ENCODE data around the gene MAEA. TPM values are rescaled to one million over a fixed set of nuclear protein-coding genes. Genes with fewer than 3 reads are reported as not detected.

MAEA gene
- total RNA-seq, 1 donor, result 70.6 TPM

- Histone ChIP-seq H3K27me3 (ENCODE audit: insufficient read depth, low read length) (no peaks in the 10 kb centered on the region), H4K20me1 (ENCODE audit: insufficient read depth, low read length) (peaks cover 43% of the 10 kb centered on the region), H3K36me3 (ENCODE audit: insufficient read depth, low read length) (peaks cover 31% of the 10 kb centered on the region), H3K79me2 (ENCODE audit: insufficient read depth, low read length) (peaks cover 87% of the 10 kb centered on the region), H3K4me1 (ENCODE audit: insufficient read depth, low read length) (peaks cover 19% of the 10 kb centered on the region), H3K4me3 (ENCODE audit: insufficient read depth, low read length) (peak overlapping the region; percentile 68), H3K9me3 (ENCODE audit: low read depth, low read length) (no peaks in the 10 kb centered on the region), H2AFZ (ENCODE audit: low read length) (no peak overlapping the region), H3K4me2 (ENCODE audit: insufficient read depth, low read length) (no peak overlapping the region), H3K27ac (ENCODE audit: low read depth, low read length) (no peak overlapping the region)
- peak; percentile 77 for DNase-seq (ENCODE audit: insufficient read length, low spot score, missing footprints)
- no peak for TF ChIP-seq CTCF (IDR thresholded peaks at IDR 0.05; ENCODE audit: extremely low read depth, low read depth, low read length)
Measured at GRCh38 chr4:1310796-1311631, 21.3 kb downstream of the MAEA start.

GRCh38 chr4:1312821-1313640, 23.3 kb downstream of the MAEA start:
- H2AFZ ChIP-seq (ENCODE audit: low read length), result no peak overlapping the region
- H4K20me1 ChIP-seq (ENCODE audit: insufficient read depth, low read length), result peaks cover 46% of the 10 kb centered on the region
- H3K9me3 ChIP-seq (ENCODE audit: low read depth, low read length), result no peaks in the 10 kb centered on the region
- H3K79me2 ChIP-seq (ENCODE audit: insufficient read depth, low read length), result peaks cover 77% of the 10 kb centered on the region
- peak; percentile 59 for DNase-seq (ENCODE audit: insufficient read length, low spot score, missing footprints)
- H3K4me2 ChIP-seq (ENCODE audit: insufficient read depth, low read length), result no peak overlapping the region
- no peaks in the 10 kb centered on the region for H3K27me3 ChIP-seq (ENCODE audit: insufficient read depth, low read length)
- H3K4me1 ChIP-seq (ENCODE audit: insufficient read depth, low read length), result peaks cover 19% of the 10 kb centered on the region
- TF ChIP-seq CTCF (IDR thresholded peaks at IDR 0.05; ENCODE audit: extremely low read depth, low read depth, low read length), result no peak
- H3K4me3 ChIP-seq (ENCODE audit: insufficient read depth, low read length), result no peak overlapping the region
- peaks cover 44% of the 10 kb centered on the region for H3K36me3 ChIP-seq (ENCODE audit: insufficient read depth, low read length)
- no peak overlapping the region for H3K27ac ChIP-seq (ENCODE audit: low read depth, low read length)

GRCh38 chr4:1315306-1315705, 25.6 kb downstream of the MAEA start:
- no peak for TF ChIP-seq CTCF (IDR thresholded peaks at IDR 0.05; ENCODE audit: extremely low read depth, low read depth, low read length)
- no peak for DNase-seq (ENCODE audit: insufficient read length, low spot score, missing footprints)
- Histone ChIP-seq H3K36me3 (ENCODE audit: insufficient read depth, low read length) (peaks cover 56% of the 10 kb centered on the region), H3K4me3 (ENCODE audit: insufficient read depth, low read length) (no peak overlapping the region), H4K20me1 (ENCODE audit: insufficient read depth, low read length) (peaks cover 33% of the 10 kb centered on the region), H3K4me2 (ENCODE audit: insufficient read depth, low read length) (no peak overlapping the region), H3K27ac (ENCODE audit: low read depth, low read length) (no peak overlapping the region), H3K27me3 (ENCODE audit: insufficient read depth, low read length) (no peaks in the 10 kb centered on the region), H2AFZ (ENCODE audit: low read length) (no peak overlapping the region), H3K79me2 (ENCODE audit: insufficient read depth, low read length) (peaks cover 68% of the 10 kb centered on the region), H3K4me1 (ENCODE audit: insufficient read depth, low read length) (peaks cover 5% of the 10 kb centered on the region), H3K9me3 (ENCODE audit: low read depth, low read length) (no peaks in the 10 kb centered on the region)
